Large intestine (tissue), 3 donors: ENCODE results near the gene ZBTB1. TPM values are rescaled to one million over a fixed set of nuclear protein-coding genes. Genes with fewer than 3 reads are reported as not detected.

Experiments used
- DNase-seq, 2 donors: peaks; one replicate each; pipeline versions ENCODE4 v3.0.0 to v3.0.0-alpha.2; 2013
- H3K27ac ChIP-seq: one replicate; pipeline ENCODE4 v1.5.1; 2013; ENCODE audit warnings: low read length
- H3K27me3 ChIP-seq: 2 replicates; pipeline ENCODE4 v1.6.1; 2013; ENCODE audit warnings: low read length; ENCODE audit not compliant: control insufficient read depth, insufficient read depth
- H3K36me3 ChIP-seq: 2 replicates; pipeline ENCODE4 v1.6.1; 2013; ENCODE audit warnings: low read length; ENCODE audit not compliant: control insufficient read depth, insufficient read depth
- H3K4me1 ChIP-seq: one replicate; pipeline ENCODE4 v1.6.1; 2013; ENCODE audit warnings: low read length; ENCODE audit not compliant: control insufficient read depth, insufficient read depth
- H3K4me3 ChIP-seq: one replicate; pipeline ENCODE4 v1.5.1; 2013; ENCODE audit warnings: low read length
- H3K9me3 ChIP-seq: one replicate; pipeline ENCODE4 v1.6.1; 2013; ENCODE audit warnings: mild to moderate bottlenecking, low read depth, low read length, moderate library complexity; ENCODE audit not compliant: control insufficient read depth
- WGBS: methylation state at CpG from one replicate; pipeline ENCODE4 v1.1.5; 2013; ENCODE audit warnings: low lambda C conversion rate; ENCODE audit not compliant: insufficient coverage; 5-methylcytosine and 5-hydroxymethylcytosine counted together
- polyA plus RNA-seq: library from polyadenylated mRNA; unstranded; fragments of 120-200 nt; gene quantifications from one replicate; pipeline ENCODE4 v1.2.1, GENCODE V29; 2013

ZBTB1 gene
- polyA plus RNA-seq, 1 donor: 43.4 TPM

DNA sequence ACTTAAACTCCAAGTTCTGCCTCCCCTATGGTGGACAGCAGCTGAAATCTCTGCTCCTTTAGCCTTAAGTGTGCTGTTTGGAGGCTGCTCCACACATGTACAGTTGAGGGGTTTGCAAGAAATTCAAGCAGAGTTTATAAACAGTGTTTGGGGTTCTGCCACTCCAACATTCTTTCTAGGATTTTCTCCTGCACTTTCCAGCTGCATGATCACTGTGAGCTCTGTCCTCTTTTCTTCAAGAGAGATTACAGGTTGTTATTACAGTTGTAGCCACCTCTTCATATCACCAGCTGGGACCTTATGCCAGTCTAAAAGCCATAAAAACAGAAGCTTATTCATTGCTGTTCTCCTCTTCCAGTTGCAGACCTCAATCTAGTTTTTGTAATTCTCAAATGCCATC is 9.3 kb upstream of the ZBTB1 start:
- H3K9me3 ChIP-seq: no peaks in the 10 kb centered on the region
- peaks cover 6% of the 10 kb centered on the region for H3K4me1 ChIP-seq
- no peaks in the 10 kb centered on the region for H3K36me3 ChIP-seq
- H3K27ac ChIP-seq: no peak overlapping the region
- no peak overlapping the region for H3K4me3 ChIP-seq
- no peaks in the 10 kb centered on the region for H3K27me3 ChIP-seq
- DNase-seq: no peak

DNA sequence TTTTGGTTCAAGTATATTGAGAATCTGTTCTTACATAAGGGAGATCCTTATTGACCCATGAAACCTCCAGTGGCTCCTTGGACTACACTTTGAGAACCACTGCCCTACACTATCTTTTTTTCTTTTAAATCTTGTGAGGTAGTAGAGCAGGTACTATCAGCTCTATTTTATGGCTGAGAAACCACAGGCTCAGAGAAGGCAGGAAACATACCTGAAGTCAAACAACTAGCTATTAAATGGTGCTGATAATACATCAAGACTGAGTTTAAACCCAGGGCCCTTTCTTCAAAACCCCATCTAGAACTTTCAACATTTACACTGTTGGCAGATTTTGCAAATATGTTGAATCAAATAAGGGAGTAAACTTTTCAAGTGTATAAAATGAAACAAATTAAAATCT is 7.8 kb upstream of the ZBTB1 start:
- Histone ChIP-seq H3K9me3 (no peaks in the 10 kb centered on the region), H3K4me1 (peaks cover 18% of the 10 kb centered on the region), H3K36me3 (no peaks in the 10 kb centered on the region), H3K27ac (no peak overlapping the region), H3K27me3 (no peaks in the 10 kb centered on the region), H3K4me3 (no peak overlapping the region)
- peak in 1 of 2 donors; percentile 40 for DNase-seq

DNA sequence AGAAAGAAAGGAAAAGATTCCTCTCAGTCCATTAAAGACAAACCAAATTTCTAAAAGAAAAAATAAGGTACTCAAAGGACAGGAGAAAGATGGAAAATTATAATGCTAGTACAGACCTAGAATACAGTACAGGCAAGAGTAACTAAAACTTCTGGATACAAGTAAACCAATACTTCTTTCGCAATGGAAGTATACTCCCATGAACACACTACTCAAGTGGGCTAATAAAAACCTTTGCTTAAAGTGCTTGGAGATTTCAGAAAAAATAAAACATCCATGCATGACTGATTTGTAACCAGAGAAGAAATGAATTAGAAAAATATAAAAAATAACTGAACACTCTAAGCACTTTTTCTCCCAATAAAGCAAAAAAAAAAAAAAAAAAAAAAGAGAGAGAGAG is 4.5 kb upstream of the ZBTB1 start:
- H3K27me3 ChIP-seq: no peaks in the 10 kb centered on the region
- peaks cover 3% of the 10 kb centered on the region for H3K9me3 ChIP-seq
- WGBS: no CpG with 5 or more reads among the region's 1 CpG
- H3K4me3 ChIP-seq: no peak overlapping the region
- H3K4me1 ChIP-seq: peaks cover 28% of the 10 kb centered on the region
- no peak overlapping the region for H3K27ac ChIP-seq
- H3K36me3 ChIP-seq: no peaks in the 10 kb centered on the region
- DNase-seq: no peak

DNA sequence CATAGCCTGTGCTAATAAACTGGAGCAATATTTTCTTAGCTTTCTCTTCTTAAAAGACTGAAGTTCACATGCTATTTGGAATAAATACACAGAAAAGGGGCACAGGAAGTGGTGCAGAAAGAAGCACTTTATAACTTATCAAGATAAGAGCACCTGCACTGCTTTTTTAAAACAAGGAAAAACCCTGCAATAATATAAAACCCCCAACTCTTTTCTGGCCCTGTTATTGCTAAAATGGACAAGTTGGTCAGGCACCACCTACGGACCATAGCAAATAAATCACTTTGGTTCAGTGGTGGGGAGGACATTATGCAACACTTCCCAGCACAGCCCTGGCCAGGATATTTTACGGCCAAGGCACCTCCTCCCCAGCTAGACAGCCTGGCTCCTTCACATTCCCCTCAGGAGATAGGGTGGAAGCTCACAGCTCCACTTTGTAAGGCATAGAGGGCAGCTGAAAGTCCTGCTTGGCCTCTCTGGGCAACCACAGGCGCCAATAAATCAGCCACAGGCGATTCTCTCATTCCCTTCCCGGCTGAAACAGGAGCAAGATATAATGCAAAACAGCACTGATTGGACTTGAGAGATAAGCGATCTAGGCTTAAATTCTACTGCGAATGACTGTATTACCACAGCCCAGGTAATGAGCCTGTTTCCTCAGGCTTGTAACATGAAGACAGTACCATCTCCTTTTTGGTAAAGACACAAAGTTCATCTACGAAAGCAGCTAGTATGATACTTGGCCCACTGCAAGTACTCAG is 3.0 kb upstream of the ZBTB1 start:
- peaks cover 3% of the 10 kb centered on the region for H3K9me3 ChIP-seq
- H3K27ac ChIP-seq: peak overlapping the region; percentile 99
- H3K4me3 ChIP-seq: peak overlapping the region; percentile 11
- peak; percentile 43 to 76 for DNase-seq
- no peaks in the 10 kb centered on the region for H3K27me3 ChIP-seq
- H3K4me1 ChIP-seq: peaks cover 34% of the 10 kb centered on the region
- no peaks in the 10 kb centered on the region for H3K36me3 ChIP-seq
- no CpG with 5 or more reads among the region's 8 CpGs for WGBS

DNA sequence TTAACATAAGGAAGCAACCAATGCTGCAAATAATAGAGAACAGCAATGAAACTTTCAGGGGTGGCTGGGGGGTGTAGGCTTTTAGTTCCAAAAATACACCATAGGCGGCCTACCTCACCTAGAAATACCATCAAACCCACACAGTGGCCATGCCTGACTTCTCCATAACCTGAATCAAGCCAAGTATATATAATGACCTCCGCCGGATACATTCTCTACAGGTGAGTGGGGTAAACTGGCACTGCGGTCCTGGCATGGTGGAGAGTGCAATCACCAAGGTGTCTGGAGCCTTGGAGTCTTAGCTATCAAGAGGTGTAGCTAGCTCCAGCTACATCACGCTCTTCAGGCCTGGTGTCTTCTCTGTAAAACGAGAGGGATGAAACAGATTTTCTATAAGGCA is 2.1 kb upstream of the ZBTB1 start:
- H3K27me3 ChIP-seq: no peaks in the 10 kb centered on the region
- WGBS: 0% methylated on average over 1 of the region's 6 CpGs

DNA sequence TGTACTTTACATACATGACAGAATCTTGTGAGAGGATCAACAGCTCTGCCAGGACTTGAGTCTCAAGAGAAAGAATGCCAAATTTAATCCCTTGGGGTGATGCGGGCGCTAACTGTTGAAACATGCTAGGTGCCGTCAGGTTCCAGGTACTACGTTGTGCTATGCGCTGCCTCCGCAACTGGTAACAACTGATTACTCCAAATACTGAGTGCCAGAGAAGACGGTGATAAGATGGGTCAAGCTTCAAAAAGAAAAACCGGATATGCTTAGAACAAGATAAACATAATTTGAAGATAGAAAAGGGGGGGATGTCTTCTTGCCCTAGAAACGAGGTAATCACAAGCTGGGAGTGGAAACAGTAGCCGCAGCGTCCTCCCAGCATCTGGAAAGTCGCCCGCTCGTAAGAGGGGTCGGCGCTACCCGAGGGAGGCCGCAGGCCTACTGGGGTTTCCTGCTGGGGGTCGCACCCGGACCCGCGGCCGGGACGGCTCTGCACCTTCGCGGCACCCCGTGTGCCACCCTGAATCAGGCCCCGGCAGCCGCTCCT is 1.6 kb upstream of the ZBTB1 start:
- H3K4me3 ChIP-seq: peak overlapping the region; percentile 85
- H3K27ac ChIP-seq: peak overlapping the region; percentile 99
- no peaks in the 10 kb centered on the region for H3K36me3 ChIP-seq
- peaks cover 3% of the 10 kb centered on the region for H3K9me3 ChIP-seq
- peaks cover 38% of the 10 kb centered on the region for H3K4me1 ChIP-seq
- 0% methylated on average over 2 of the region's 29 CpGs for WGBS
- peak; percentile 27 to 73 for DNase-seq
- H3K27me3 ChIP-seq: no peaks in the 10 kb centered on the region

More for the DNA sequence above, 2.1 kb upstream of the ZBTB1 start:
- H3K27ac ChIP-seq: peak overlapping the region; percentile 99
- DNase-seq: peak in 1 of 2 donors; percentile 16
- H3K9me3 ChIP-seq: peaks cover 3% of the 10 kb centered on the region
- peak overlapping the region; percentile 85 for H3K4me3 ChIP-seq
- no peaks in the 10 kb centered on the region for H3K36me3 ChIP-seq
- peaks cover 38% of the 10 kb centered on the region for H3K4me1 ChIP-seq

DNA sequence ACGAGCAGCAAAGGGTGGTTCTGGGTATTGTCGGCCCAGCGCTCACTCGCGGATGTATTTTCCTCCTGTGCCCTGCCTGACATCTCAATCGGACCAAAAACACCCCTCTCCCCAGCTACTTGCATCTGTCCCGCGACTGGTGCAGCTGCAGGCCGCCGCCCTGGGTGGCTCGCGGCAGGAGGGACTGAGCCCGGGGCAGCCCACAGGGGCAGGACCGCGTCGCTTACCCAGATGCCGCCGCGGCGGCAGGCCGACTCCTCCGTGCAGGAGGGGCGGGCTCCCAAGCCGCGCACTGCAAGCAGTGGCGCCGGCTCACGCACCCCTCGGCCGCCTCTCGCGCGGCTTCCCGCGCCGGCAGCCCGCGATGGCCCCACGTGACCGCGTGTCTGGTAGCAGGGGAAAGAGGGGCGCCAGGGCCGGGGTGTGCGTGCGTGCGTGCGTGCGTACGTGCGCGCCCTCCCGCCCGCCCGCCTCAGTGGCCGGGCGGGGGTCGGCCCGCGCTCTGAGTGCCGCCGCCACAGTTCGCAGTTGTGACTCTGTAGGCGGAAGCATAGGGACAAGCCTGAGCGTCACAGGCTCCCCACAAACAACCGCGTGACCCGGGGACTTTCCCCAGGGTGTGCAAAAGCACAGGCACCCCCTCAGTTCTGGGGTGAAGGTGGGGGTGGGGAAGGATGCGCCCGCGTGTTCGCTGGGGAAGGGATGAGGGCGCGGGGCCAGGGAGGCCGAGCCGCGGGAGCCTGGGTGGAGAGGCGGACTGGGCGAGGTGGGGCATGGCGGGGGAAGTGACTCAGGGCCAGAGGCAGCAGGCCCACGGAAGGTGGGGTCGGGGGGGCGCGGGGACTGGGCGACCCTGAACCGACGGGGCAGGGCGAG is 898 bp upstream of the ZBTB1 start, which contains the start of gene ZBTB25:
Gene ZBTB25 (minus strand): TSS at position 405 of the 876 bp plus-strand sequence. CDS start 13,305 bp downstream, outside the sequence.
- Histone ChIP-seq H3K27ac (peak within 1 kb of the TSS; percentile 99), H3K4me1 (peaks cover 38% of the 10 kb centered on the region), H3K27me3 (no peaks in the 10 kb centered on the region), H3K36me3 (no peaks in the 10 kb centered on the region), H3K4me3 (peak within 1 kb of the TSS; percentile 85), H3K9me3 (peaks cover 3% of the 10 kb centered on the region)
- no CpG with 5 or more reads among the region's 87 CpGs for WGBS
- peak; percentile 94 for DNase-seq

DNA sequence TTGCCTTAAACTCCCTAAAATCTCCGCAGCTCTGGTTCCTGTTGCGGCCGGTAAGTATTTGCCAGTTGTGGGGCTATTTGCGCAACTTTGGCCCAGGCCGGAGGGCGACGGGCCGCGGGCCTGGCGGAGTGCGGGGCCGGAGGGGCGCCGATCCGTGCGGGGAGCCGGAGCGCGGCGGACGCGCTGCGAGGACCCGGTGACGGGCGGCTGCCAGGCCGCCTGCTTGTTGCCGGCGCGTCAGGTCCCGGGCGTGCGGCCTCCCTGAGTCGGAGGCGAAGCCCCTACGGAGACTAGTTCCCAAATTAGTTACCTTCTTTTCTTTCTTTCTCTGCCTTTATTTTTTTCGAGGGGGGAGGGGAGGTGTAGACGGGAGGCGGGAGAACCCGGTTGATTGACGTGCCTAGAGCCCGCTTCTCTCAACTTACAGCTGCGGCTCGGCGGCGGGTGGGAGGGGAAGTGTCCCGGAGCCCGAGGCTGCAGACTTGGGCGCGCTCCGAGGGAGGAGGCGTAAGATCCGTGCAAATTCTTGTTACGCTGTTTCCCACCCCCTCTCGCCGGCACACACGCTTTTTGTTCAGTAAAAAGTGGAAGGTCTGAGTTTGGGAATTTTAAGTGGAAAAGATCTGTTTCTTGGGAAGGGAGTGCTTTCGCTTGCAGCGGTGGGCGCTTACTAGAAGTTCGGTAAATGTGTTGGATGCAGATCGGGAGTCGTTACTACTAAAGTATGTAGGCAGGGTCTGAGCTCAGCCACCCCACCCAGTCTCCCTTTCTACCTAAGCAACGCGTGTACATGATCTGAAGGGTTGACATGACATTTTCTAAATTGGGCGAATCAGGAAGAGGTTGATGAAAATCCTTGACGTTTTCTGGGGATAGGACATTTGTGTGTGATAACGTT is 576 bp downstream of the ZBTB1 start:
- WGBS: 0% methylated on average over 2 of the region's 68 CpGs
- peak; percentile 85 to 90 for DNase-seq
- peak overlapping the region; percentile 85 for H3K4me3 ChIP-seq
- H3K27ac ChIP-seq: peak overlapping the region; percentile 99
- peaks cover 34% of the 10 kb centered on the region for H3K4me1 ChIP-seq
- peaks cover 3% of the 10 kb centered on the region for H3K9me3 ChIP-seq
- no peaks in the 10 kb centered on the region for H3K36me3 ChIP-seq
- no peaks in the 10 kb centered on the region for H3K27me3 ChIP-seq

DNA sequence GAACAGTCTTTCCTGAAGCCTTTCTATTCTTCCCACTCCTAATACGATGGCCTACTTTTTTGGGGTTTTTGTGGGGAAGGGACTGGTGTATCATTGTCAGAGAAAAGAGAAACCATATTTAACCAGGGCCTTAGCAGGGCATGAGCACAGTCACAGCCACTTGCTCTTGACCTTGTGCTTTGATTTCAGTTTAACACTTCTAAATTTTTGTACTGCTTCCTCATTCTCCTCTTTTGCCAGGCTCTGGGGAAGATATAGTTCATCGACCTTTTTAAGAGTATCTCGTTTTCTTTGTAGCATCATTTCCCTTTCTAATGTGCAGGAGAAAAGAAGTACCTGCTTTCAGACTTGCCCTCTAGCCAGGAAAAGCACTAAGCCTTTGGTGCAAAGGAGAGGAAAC is 2.2 kb downstream of the ZBTB1 start:
- peaks cover 3% of the 10 kb centered on the region for H3K9me3 ChIP-seq
- no peak for DNase-seq
- peak overlapping the region; percentile 2 for H3K4me3 ChIP-seq
- no peaks in the 10 kb centered on the region for H3K27me3 ChIP-seq
- no peaks in the 10 kb centered on the region for H3K36me3 ChIP-seq
- 50% methylated on average over 2 of the region's 3 CpGs for WGBS
- no peak overlapping the region for H3K27ac ChIP-seq
- H3K4me1 ChIP-seq: peaks cover 21% of the 10 kb centered on the region
